Measurements from ENCODE around the gene PRND. TPM values are rescaled to one million over a fixed set of nuclear protein-coding genes. Genes with fewer than 3 reads are reported as not detected.

Gene PRND, protein sequence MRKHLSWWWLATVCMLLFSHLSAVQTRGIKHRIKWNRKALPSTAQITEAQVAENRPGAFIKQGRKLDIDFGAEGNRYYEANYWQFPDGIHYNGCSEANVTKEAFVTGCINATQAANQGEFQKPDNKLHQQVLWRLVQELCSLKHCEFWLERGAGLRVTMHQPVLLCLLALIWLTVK
- under 1 TPM in 1 of 9 donors, not detected in 8; 0.17 TPM for total RNA-seq
- not detected for polyA plus RNA-seq
- long read RNA-seq, donor 1, result 0 reads
- long read RNA-seq, donor 2, result 0 reads
- long read RNA-seq, donor 3, result 0 reads
- long read RNA-seq, donor 4, result 0 reads
- long read RNA-seq, donor 5, result 0 reads
- long read RNA-seq, donor 6, result 0 reads
- long read RNA-seq, donor 7, result 0 reads
- long read RNA-seq, donor 8, result 0 reads
- long read RNA-seq, donor 9, result 0 reads
- long read RNA-seq, donor 10, partial matches to known transcripts, result 0 of 1 reads
- long read RNA-seq, donor 10, other reads (novel, unspliced or antisense), result 0 of 1 reads

DNA sequence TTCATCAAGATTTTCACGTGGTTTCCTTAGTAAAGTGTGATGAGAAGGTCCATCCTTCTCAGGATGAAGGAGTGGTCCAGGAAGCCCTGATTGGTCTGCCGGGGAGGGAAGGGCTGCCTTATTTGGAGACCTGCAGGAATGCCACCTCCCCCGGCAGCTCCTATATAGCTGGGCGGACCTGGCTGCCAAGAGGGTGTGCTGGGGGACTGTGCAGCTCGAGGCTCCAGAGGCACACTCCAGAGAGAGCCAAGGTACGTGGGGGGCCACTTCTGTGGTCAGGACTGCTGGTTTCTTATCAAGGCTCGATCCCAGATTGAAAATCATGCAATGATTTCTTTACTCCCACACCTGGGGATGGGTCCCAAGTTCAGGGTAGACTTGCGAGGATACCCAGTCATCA is at the start of gene PRND:
TSS of gene PRND (plus strand) at position 191 of the 400 bp plus-strand sequence. CDS start 2,643 bp downstream, outside the sequence.
- H3K36me3 ChIP-seq (replicated peaks in 1 of 2), result no peaks in the 10 kb centered on the region
- H3K9me3 ChIP-seq (replicated peaks in 1 of 3), result no peaks in the 10 kb centered on the region
- TF ChIP-seq, protein P1, sequence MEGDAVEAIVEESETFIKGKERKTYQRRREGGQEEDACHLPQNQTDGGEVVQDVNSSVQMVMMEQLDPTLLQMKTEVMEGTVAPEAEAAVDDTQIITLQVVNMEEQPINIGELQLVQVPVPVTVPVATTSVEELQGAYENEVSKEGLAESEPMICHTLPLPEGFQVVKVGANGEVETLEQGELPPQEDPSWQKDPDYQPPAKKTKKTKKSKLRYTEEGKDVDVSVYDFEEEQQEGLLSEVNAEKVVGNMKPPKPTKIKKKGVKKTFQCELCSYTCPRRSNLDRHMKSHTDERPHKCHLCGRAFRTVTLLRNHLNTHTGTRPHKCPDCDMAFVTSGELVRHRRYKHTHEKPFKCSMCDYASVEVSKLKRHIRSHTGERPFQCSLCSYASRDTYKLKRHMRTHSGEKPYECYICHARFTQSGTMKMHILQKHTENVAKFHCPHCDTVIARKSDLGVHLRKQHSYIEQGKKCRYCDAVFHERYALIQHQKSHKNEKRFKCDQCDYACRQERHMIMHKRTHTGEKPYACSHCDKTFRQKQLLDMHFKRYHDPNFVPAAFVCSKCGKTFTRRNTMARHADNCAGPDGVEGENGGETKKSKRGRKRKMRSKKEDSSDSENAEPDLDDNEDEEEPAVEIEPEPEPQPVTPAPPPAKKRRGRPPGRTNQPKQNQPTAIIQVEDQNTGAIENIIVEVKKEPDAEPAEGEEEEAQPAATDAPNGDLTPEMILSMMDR (IDR thresholded peaks at IDR 0.05), result no peak
- TF ChIP-seq POLR2A (IDR thresholded peaks at IDR 0.05), result no peak
- no peak for DNase-seq
- H3K27me3 ChIP-seq, result no peaks in the 10 kb centered on the region
- no peak within 1 kb of the TSS for H3K4me3 ChIP-seq
- H3K27ac ChIP-seq, result no peak within 1 kb of the TSS
- 63 to 73% (median 70%) methylated on average over 5 to 8 of the region's 8 CpGs for WGBS, 4 donors
- H3K4me1 ChIP-seq (replicated peaks in 1 of 2), result peaks cover 7 to 14% of the 10 kb centered on the region in 2 donors
- intact Hi-C loops (cut with DNase I), result loop anchor here (2.0 kb wide), 2 partner anchors 113 to 115 kb away; no protein-coding TSS in a partner anchor

GRCh38 chr20:4672948-4673347 is 48.8 kb upstream of the PRND start:
- DNase-seq, result no peak
- Histone ChIP-seq H3K36me3 (replicated peaks in 1 of 2) (no peaks in the 10 kb centered on the region), H3K9me3 (replicated peaks in 1 of 3) (no peaks in the 10 kb centered on the region), H3K4me1 (replicated peaks in 1 of 2) (no peaks in the 10 kb centered on the region), H3K4me3 (no peak overlapping the region), H3K27me3 (no peaks in the 10 kb centered on the region), H3K27ac (no peak overlapping the region)
- intact Hi-C loops (cut with DNase I), result no loop called here
- 86 to 97% (median 95%) methylated on average over 5 of the region's 5 CpGs for WGBS, 4 donors
- TF ChIP-seq POLR2A (IDR thresholded peaks at IDR 0.05), result no peak
- TF ChIP-seq, protein P1 (IDR thresholded peaks at IDR 0.05), result no peak

DNA sequence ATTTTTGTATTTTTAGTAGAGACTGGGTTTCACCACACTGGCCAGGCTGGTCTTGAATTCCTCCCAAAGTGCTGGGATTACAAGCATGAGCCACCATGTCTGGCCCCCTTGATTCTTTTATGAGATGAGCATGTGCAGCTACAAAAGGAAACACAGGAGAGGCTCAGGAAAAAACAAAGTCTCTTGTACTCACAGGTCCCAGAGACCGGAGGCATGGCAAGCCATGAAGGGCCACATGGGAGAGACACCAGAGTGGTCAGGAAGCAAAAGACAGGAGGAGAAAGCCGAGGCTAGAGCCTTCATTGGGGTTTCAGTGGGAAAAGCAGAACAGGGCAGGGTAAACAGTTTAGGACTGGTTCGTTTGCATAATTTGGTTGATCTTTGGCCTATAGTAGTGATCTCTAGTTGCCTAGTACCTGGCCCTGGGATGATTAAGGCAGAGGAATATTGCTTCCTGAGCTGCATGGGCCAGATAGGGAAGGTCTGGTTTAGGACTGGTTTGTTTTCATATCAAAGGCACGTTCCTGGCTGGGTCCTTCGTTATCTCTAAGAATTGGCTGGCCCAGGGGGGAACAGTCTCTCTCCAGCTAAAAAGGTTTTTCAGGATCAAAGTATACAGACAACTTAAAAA is 48.2 kb upstream of the PRND start:
- intact Hi-C loops (cut with DNase I), result no loop called here
- 66 to 77% (median 69%) methylated on average over 5 of the region's 5 CpGs for WGBS, 4 donors

DNA sequence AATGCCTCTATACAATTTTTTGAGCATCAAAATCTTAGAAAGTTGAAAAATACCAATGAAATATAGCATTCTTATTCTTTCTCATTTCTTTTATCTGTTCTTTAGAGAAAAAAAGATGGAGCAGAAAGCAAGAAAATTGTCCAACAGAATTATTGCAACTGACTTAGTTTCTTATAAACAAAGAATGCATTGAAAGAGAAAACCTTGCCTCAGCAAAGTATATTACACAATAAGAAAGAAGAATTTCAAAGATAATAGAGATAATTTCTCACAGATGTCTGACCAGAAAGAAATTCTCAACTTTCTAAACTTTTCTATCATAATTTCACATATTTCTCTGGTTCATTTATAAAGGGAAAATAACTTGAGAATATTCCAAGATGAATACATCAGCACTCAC is 47.0 kb upstream of the PRND start:
- no peaks in the 10 kb centered on the region for H3K27me3 ChIP-seq
- no peak overlapping the region for H3K4me3 ChIP-seq
- no peaks in the 10 kb centered on the region for H3K4me1 ChIP-seq (replicated peaks in 1 of 2)
- no peak overlapping the region for H3K27ac ChIP-seq
- no peaks in the 10 kb centered on the region for H3K9me3 ChIP-seq (replicated peaks in 1 of 3)
- no peak for DNase-seq
- TF ChIP-seq POLR2A (IDR thresholded peaks at IDR 0.05), result no peak
- TF ChIP-seq, protein P1 (IDR thresholded peaks at IDR 0.05), result no peak
- intact Hi-C loops (cut with DNase I), result no loop called here
- no peaks in the 10 kb centered on the region for H3K36me3 ChIP-seq (replicated peaks in 1 of 2)

More for the DNA sequence above, 48.2 kb upstream of the PRND start:
- Histone ChIP-seq H3K27me3 (no peaks in the 10 kb centered on the region), H3K27ac (no peak overlapping the region), H3K9me3 (replicated peaks in 1 of 3) (no peaks in the 10 kb centered on the region), H3K4me3 (no peak overlapping the region), H3K36me3 (replicated peaks in 1 of 2) (no peaks in the 10 kb centered on the region), H3K4me1 (replicated peaks in 1 of 2) (no peaks in the 10 kb centered on the region)
- DNase-seq, result no peak
- TF ChIP-seq, protein P1 (IDR thresholded peaks at IDR 0.05), result no peak
- no peak for TF ChIP-seq POLR2A (IDR thresholded peaks at IDR 0.05)
